B cell (primary cell): ENCODE data around the gene ANKMY2. TPM values are rescaled to one million over a fixed set of nuclear protein-coding genes. Genes with fewer than 3 reads are reported as not detected.

Experiments used
- ATAC-seq: fragments of 200-7000 bp; cut with Tn5 transposase; one replicate; pipeline ENCODE4 v1.10.0; 2021; ENCODE audit warnings: low read depth, mild to moderate bottlenecking, moderate number of reproducible peaks, moderate library complexity
- CTCF ChIA-PET: fragments of 350-600 bp; sonication (Branson Sonifier 250); formaldehyde crosslinking; loops from one replicate; lab custom pipeline; 2021; ENCODE audit warnings: antibody characterized with exemption, inconsistent platforms; lab: Charles Lee
- POLR2A ChIA-PET: fragments of 350-600 bp; sonication (Branson Sonifier 250); formaldehyde crosslinking; loops from one replicate; lab custom pipeline; 2021; ENCODE audit warnings: antibody characterized with exemption; lab: Charles Lee
- DNase-seq: peaks from one replicate; pipeline ENCODE4 v3.0.0; 2013
- H2AFZ ChIP-seq: 2 replicates; pipeline ENCODE4 v1.6.1; 2012; ENCODE audit warnings: mild to moderate bottlenecking, low read depth, low read length; ENCODE audit not compliant: insufficient read depth, poor library complexity, severe bottlenecking
- H3K27ac ChIP-seq, 2 donors: 1 replicate in 1 of 2; 2 replicates in 1 of 2; pipeline ENCODE4 v1.5.1; 2012 to 2013; ENCODE audit warnings: low read length in 2 of 2, mild to moderate bottlenecking in 2 of 2, moderate library complexity in 1 of 2
- H3K27me3 ChIP-seq, 4 experiments: fragments of 200-600 bp in 1 of 4; sonication (generic) in 1 of 4; replicated peaks in 1 of 4; 1 replicate in 2 of 4; 2 replicates in 2 of 4; pipeline versions ENCODE4 v1.6.1 to v1.7.0; 2013 to 2016; ENCODE audit warnings: low read length in 3 of 4, mild to moderate bottlenecking in 2 of 4, mixed read lengths in 1 of 4, moderate library complexity in 1 of 4; ENCODE audit not compliant: insufficient read depth in 4 of 4, control insufficient read depth in 3 of 4; ENCODE audit errors: control extremely low read depth in 1 of 4
- H3K36me3 ChIP-seq, 2 experiments: replicated peaks in 1 of 2; 1 replicate in 1 of 2; 2 replicates in 1 of 2; pipeline versions ENCODE4 v1.6.1 to v1.7.1; 2013; ENCODE audit warnings: low read length in 1 of 2; ENCODE audit not compliant: insufficient read depth in 2 of 2, control insufficient read depth in 1 of 2; ENCODE audit errors: control extremely low read depth in 1 of 2, extremely low read depth in 1 of 2
- H3K4me1 ChIP-seq, 2 donors: fragments of 200-600 bp in 1 of 2; sonication (generic) in 1 of 2; 1 replicate in 1 of 2; 2 replicates in 1 of 2; pipeline versions ENCODE4 v1.5.1 to v1.6.1; 2013 to 2017; ENCODE audit warnings: low read length in 2 of 2; ENCODE audit not compliant: control insufficient read depth in 2 of 2, insufficient read depth in 2 of 2
- H3K4me2 ChIP-seq: replicated peaks from 2 replicates; pipeline ENCODE3; 2012; ENCODE audit warnings: mild to moderate bottlenecking, low read depth, low read length; ENCODE audit not compliant: poor library complexity, severe bottlenecking
- H3K4me3 ChIP-seq, 5 experiments: fragments of 200-600 bp in 1 of 5; sonication (generic) in 1 of 5; 1 replicate in 3 of 5; 2 replicates in 2 of 5; pipeline versions ENCODE4 v1.5.1 to v1.7.0; 2011 to 2016; ENCODE audit warnings: low read length in 4 of 5, mild to moderate bottlenecking in 4 of 5, low read depth in 2 of 5, control low read depth in 1 of 5, moderate library complexity in 1 of 5; ENCODE audit not compliant: insufficient read depth in 1 of 5; ENCODE audit errors: control extremely low read depth in 1 of 5, extremely low read depth in 1 of 5
- H3K79me2 ChIP-seq: fragments of 200-600 bp; sonication (generic); one replicate; pipeline ENCODE4 v1.6.0; 2016; ENCODE audit warnings: low read length; ENCODE audit not compliant: control insufficient read depth, insufficient read depth
- H3K9ac ChIP-seq: fragments of 200-600 bp; sonication (generic); 2 replicates; pipeline ENCODE4 v1.6.1; 2017; ENCODE audit warnings: mild to moderate bottlenecking, low read length, moderate library complexity
- H3K9me3 ChIP-seq, 3 donors: one replicate each; pipeline versions ENCODE4 v1.6.1 to v1.7.1; 2013; ENCODE audit warnings: low read length in 2 of 3; ENCODE audit not compliant: control insufficient read depth in 2 of 3, insufficient read depth in 1 of 3; ENCODE audit errors: control extremely low read depth in 1 of 3
- H4K20me1 ChIP-seq: 2 replicates; pipeline ENCODE4 v1.6.0; 2012; ENCODE audit warnings: mild to moderate bottlenecking, low read length; ENCODE audit not compliant: insufficient read depth, control insufficient read depth, poor library complexity, severe bottlenecking
- H3K27ac Mint-ChIP-seq: one replicate; pipeline ENCODE4 v1.8.0; 2021; ENCODE audit warnings: mixed read lengths
- H3K27me3 Mint-ChIP-seq: one replicate; pipeline ENCODE4 v1.8.0; 2021; ENCODE audit warnings: mixed read lengths
- H3K4me1 Mint-ChIP-seq: one replicate; pipeline ENCODE4 v1.8.0; 2021; ENCODE audit warnings: mixed read lengths
- H3K4me3 Mint-ChIP-seq: one replicate; pipeline ENCODE4 v1.8.0; 2021; ENCODE audit warnings: mixed read lengths
- H3K9me3 Mint-ChIP-seq: one replicate; pipeline ENCODE4 v1.8.0; 2022; ENCODE audit warnings: mixed read lengths; ENCODE audit not compliant: insufficient read depth
- CTCF ChIP-seq: fragments of 200-600 bp; IDR thresholded peaks from one replicate; pipeline ENCODE4 v1.8.0; 2022; ENCODE audit warnings: antibody characterized with exemption, mild to moderate bottlenecking
- EZH2 ChIP-seq: IDR thresholded peaks from 2 replicates; pipeline ENCODE4 v1.6.1; 2012; ENCODE audit warnings: borderline replicate concordance, low read depth, mild to moderate bottlenecking, moderate library complexity, low read length; ENCODE audit not compliant: insufficient read depth, poor library complexity, severe bottlenecking
- WGBS: methylation state at CpG from one replicate; pipeline ENCODE4 v1.1.5; 2013; ENCODE audit warnings: missing lambda C conversion rate; ENCODE audit not compliant: insufficient coverage; 5-methylcytosine and 5-hydroxymethylcytosine counted together
- intact Hi-C: fragments of 100-400 bp; cut with micrococcal nuclease; formaldehyde crosslinking; loops from one replicate; pipeline ENCODE4 v1.10.0; 2022
- polyA plus RNA-seq: library from polyadenylated mRNA; depleted of rRNA; stranded (reverse); fragments of >200 nt; gene quantifications from 2 replicates; pipeline ENCODE4 v1.2.3, GENCODE V29; 2012
- total RNA-seq, 2 donors: library from RNA; stranded (reverse); fragments of 120-200 nt in 1 of 2; gene quantifications; 1 replicate in 1 of 2; 2 replicates in 1 of 2; pipeline versions ENCODE4 v1.2.3 to v1.2.4, GENCODE V29; 2013 to 2022

ANKMY2 gene
- total and polyA plus RNA-seq, 2 donors (not counting 1 experiment from before 2014, with no cell fraction given), result 7.6 to 17.8 TPM

- H3K9me3 Mint-ChIP-seq, result no peaks in the 10 kb centered on the region
Measured at GRCh38 chr7:16630654-16631053, 14.9 kb downstream of the ANKMY2 start.

GRCh38 chr7:16627236-16627635 is 18.3 kb downstream of the ANKMY2 start:
- H3K4me1 Mint-ChIP-seq, result no peaks in the 10 kb centered on the region
- no peak overlapping the region for H2AFZ ChIP-seq
- no peak overlapping the region for H3K27ac ChIP-seq
- POLR2A ChIA-PET, result interaction anchor here (0.6 kb wide), 1 partner anchor 40 kb away, joined by 4 read pairs; no protein-coding TSS in a partner anchor
- H3K4me1 ChIP-seq, result no peaks in the 10 kb centered on the region
- H3K4me3 Mint-ChIP-seq, result no peak overlapping the region
- DNase-seq (no peak), ATAC-seq (no peak)
- H3K27ac Mint-ChIP-seq, result no peak overlapping the region
- TF ChIP-seq EZH2, result no peak
- H4K20me1 ChIP-seq, result no peaks in the 10 kb centered on the region
- no peaks in the 10 kb centered on the region for H3K27me3 Mint-ChIP-seq
- intact Hi-C loops, result no loop called here
- no peaks in the 10 kb centered on the region for H3K9me3 Mint-ChIP-seq
- H3K4me3 ChIP-seq, result no peak overlapping the region
- CTCF ChIA-PET, result no interaction called here
- no peak overlapping the region for H3K9ac ChIP-seq
- no peaks in the 10 kb centered on the region for H3K79me2 ChIP-seq
- no CpG with 5 or more reads among the region's 2 CpGs for WGBS
- no peaks in the 10 kb centered on the region for H3K9me3 ChIP-seq
- H3K36me3 ChIP-seq, result peaks cover 2 to 16% of the 10 kb centered on the region in 2 experiments
- H3K4me2 ChIP-seq, result no peak overlapping the region
- H3K27me3 ChIP-seq, result no peaks in the 10 kb centered on the region

More at GRCh38 chr7:16630654-16631053, 14.9 kb downstream of the ANKMY2 start:
- Histone ChIP-seq H3K9me3 (no peaks in the 10 kb centered on the region), H3K4me3 (no peak overlapping the region), H2AFZ (no peak overlapping the region), H3K79me2 (no peaks in the 10 kb centered on the region), H4K20me1 (no peaks in the 10 kb centered on the region), H3K27ac (no peak overlapping the region), H3K4me1 (no peaks in the 10 kb centered on the region), H3K9ac (no peak overlapping the region), H3K27me3 (no peaks in the 10 kb centered on the region), H3K36me3 (peaks cover 0 to 9% of the 10 kb centered on the region in 2 experiments), H3K4me2 (no peak overlapping the region)
- TF ChIP-seq EZH2, result no peak
- no peak for TF ChIP-seq CTCF
- ChIA-PET CTCF (no interaction called here), POLR2A (no interaction called here)
- no peak for DNase-seq
- 100% methylated on average over 1 of the region's 1 CpG for WGBS
- no peaks in the 10 kb centered on the region for H3K4me1 Mint-ChIP-seq
- no peak for ATAC-seq
- H3K27me3 Mint-ChIP-seq, result no peaks in the 10 kb centered on the region
- H3K27ac Mint-ChIP-seq, result no peak overlapping the region
- intact Hi-C loops, result no loop called here
- H3K4me3 Mint-ChIP-seq, result no peak overlapping the region
